Ovary (tissue), 3 donors: ENCODE measurements around the gene ZHX3.

Experiments
- CTCF ChIP-seq, 3 donors: fragments of 450-650 bp in 2 of 3; fragments of 200-600 bp in 1 of 3; IDR thresholded peaks; one replicate each; pipeline versions ENCODE4 v1.5.1 to v1.8.0; 2016 to 2022; ENCODE audit warnings: antibody characterized with exemption in 3 of 3, mild to moderate bottlenecking in 1 of 3
- EP300 ChIP-seq: sonication (generic); formaldehyde crosslinking; IDR thresholded peaks from one replicate; pipeline ENCODE4 v1.6.1; 2017; ENCODE audit warnings: antibody characterized with exemption
- POLR2A ChIP-seq: fragments of 450-650 bp; IDR thresholded peaks from one replicate; pipeline ENCODE4 v1.6.1; 2017; ENCODE audit warnings: antibody characterized with exemption, mild to moderate bottlenecking, moderate library complexity
- donor health status: DM: no; HTN: no; CAD: no.

- TF ChIP-seq POLR2A (no peak), CTCF (IDR thresholded peaks at IDR 0.05) (no peak), EP300 (no peak)
These were observed 3.1 kb downstream of the ZHX3 start for GRCh38 chr20:41314386-41314785.
